Amygdala (tissue), 56 donors: Measurements from ENCODE around the gene RABGGTB.
"Not testable (repeated sequence)": the region's sequence is repeated elsewhere in the genome, so short reads cannot be mapped to it uniquely, and the experiment has no call there.

Experiments used
- DNase-seq, 56 donors: peaks; one replicate each; lab custom pipeline; 2025; lab: John Stamatoyannopoulos, UW

The RABGGTB gene

DNA sequence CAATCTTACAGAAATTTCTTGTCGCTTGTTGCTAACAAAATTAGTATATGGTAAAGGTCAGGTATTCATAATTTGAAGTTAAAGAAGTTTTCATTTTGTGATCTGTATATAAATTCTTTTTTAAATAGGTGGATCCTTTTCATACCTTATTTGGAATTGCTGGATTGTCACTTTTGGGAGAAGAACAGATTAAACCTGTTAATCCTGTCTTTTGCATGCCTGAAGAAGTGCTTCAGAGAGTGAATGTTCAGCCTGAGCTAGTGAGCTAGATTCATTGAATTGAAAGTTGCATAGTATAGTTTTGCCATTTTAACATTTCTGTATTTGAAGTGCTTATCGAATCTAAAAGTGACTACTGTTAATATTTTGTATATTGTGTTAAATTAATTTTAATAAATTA, 8.3 kb downstream of the RABGGTB start:
- DNase-seq: no peak

DNA sequence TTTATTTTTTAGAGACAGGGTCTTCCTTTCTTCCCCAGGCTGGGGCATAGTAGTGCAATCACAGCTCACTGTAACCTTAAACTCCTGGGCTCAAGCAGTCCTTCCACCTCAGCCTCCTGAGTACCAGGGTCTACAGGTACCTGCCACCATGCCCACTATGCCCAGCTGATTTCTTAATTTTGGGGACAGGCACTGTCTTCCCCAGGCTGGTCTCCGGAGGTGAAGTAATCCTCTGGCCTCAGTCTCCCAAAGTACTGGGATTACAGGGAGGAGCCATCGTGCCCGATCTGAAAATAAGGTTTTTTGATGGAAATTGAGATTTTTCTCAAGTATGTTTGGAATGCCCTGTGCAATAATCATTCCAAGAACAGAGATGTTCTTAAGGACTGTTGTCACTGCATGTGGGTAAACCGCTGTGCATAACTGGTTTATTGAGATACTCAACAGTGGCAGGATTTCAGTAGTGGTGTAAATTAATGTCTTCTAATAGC, 9.7 kb downstream of the RABGGTB start:
- no peak for DNase-seq

DNA sequence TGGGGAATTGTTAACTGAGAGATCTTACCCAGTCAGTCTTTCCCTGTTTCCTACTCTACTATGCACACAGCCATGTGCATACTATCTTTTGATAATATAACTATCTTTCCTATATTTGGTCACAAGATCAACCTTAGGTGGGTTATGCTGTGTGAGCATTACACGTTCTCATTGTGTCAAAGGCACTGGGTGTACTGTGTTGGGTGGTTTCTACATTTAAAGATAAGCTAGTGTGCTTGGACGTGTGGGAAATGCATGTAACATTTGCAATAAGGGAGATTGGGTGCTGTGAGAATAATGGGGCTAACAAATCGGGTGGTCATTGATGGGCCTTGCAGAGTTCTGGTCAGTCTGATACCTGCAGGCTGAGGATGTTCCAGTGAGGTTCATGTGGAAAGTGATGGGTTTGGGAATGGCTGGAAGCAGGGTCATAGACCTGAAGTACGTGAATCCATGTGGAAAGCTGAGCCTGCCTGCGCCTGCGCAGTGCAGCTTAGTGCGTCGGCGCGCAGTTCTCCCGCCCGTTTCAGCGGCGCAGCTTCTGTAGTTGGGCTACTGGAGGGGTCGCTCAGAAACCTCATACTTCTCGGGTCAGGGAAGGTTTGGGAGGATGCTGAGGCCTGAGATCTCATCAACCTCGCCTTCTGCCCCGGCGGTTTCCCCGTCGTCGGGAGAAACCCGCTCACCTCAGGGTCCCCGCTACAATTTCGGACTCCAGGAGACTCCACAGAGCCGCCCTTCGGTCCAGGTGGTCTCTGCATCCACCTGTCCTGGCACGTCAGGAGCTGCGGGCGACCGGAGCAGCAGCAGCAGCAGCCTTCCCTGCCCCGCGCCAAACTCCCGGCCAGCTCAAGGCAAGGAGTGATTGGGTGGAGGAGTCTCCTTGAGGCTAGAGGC, 10.6 kb downstream of the RABGGTB start, which contains the start of gene MSH4:
TSS of gene MSH4 (plus strand) at position 507 of the 897 bp plus-strand sequence. CDS start at position 611, 104 bp downstream.
- DNase-seq: peak in 2 of 56 donors; percentile 4 to 11

DNA sequence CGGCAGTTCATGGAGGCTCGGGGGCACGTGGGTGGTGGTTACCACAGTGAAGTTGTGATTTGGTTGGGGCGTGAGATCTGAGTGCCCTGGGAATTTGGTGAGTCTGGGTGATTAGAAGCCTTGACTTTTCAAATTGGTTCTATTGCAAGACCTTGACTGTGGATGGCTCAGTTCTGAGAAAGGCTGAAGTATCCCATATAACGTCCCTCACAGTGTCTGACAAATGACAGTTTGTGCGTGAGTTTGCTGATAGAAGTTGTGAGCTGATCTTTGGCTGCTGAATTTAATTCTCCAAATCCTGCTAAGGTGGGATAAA, 11.2 kb downstream of the RABGGTB start:
- no peak for DNase-seq

DNA sequence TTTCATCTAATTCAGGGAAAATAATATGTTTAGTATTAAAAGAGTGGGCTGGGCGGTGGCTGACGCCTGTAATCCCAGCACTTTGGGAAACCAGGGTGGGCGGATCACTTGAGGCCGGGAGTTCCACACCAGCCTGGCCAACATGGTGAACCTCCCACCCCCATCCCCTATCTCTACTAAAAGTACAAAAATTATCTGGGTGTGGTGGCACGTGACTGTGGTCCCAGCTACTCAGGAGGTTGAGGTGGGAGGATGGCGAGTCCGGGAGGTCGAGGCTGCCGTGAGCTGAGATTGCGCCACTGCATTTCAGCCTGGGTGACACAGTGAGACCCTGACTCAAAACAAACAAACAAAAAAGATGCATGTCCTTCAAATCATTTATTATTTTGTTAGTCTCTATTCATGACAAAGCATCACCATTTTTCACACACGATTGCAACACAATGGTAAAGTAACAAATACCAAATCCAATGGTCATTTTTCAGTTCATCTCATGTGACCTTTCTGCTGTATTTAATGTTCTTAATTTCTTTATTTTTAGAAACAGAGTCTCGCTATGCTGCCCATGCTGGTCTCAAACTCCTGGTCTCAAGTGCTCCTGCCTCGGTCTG, 11.7 kb downstream of the RABGGTB start:
- no peak for DNase-seq

DNA sequence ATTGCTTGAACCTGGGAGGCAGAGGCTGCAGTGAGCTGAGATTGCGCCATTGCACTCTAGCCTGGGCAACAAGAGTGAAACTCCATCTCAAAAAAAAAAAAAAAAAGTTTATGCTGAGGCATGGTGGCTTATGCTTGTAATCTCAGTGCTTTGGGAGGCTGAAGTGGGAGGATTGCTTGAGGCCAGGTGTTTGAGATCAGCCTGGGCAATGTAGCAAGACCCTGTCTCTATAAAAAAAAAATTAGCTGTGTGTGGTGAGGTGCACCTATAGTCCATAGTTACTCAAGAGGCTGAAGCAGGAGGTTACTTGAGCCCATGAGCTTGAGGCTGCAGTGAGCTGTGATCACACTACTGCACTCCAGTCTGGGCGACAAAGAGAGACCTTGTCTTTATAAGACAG, 15.4 kb downstream of the RABGGTB start:
- not testable (repeated sequence) for DNase-seq

DNA sequence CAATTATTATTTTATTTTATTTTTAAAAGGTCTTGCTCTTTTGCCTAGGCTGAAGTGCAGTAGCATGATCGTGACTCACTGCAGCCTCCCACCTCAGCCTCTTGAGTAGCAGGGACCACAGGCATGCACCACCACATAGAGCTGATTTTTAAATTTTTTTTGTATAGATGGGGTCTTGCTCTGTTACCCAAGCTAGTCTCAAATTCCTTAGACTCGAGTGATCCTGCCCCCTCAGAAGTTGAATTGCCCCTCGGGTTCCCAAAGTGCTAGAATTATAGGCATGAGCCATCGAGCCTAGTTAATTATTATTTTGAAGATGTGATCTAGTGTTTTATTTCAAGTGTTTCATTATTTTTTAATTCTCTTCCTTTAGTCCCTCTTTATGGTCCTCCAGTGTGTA, 22.9 kb downstream of the RABGGTB start:
- DNase-seq: no peak

DNA sequence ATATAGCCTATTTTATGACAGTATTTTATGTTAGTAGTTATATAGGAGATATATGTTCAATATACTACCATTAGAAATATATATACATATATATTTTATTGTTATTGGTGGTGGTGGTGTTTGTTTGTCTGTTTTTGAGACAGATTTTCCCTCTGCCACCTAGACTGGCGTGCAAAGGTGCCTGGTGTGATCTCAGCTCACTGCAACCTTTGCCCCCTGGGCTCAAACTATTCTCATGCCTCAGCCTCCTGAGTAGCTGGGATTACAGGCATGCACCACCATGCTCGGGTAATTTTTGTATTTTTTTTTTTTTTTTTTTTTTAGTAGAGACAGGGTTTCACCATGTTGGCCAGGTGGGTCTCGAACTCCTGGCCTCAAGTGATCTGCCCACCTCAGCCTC, 24.1 kb downstream of the RABGGTB start:
- DNase-seq: not testable (repeated sequence)

DNA sequence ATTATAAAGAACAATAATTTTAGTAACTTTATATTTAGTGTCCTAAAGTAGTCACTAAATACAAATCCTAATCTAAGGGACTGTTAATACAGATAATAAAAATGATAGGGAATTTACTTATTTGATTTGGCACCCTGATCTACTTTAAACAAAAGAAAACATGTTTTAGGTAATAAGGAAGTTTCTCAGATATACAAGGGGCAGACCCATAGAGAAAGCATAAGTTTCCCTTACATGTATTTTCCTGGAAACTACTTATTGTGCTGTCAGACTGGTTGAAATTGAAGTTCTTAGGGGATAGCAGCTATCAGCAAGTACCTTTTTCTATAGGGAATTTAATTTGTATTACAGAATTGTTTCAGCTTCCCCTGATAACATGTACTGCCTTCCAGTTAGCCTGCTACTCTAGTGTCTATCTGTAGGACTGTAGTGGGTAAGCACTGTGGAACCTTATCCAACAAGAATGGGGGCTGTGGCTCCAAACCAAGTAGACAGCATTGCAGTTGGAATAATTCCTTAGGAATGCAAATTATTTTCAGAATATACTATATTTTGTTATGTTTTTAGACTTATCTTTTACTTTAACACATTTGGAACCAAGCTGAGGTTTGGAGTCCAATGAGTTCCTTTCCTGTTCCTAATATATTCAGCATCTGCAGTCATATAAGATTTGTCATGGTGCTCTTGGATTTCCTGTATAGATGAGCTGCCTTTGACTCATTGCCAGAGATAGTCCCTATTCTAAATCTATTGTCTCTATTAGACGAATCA, 25.3 kb downstream of the RABGGTB start:
- DNase-seq: no peak

DNA sequence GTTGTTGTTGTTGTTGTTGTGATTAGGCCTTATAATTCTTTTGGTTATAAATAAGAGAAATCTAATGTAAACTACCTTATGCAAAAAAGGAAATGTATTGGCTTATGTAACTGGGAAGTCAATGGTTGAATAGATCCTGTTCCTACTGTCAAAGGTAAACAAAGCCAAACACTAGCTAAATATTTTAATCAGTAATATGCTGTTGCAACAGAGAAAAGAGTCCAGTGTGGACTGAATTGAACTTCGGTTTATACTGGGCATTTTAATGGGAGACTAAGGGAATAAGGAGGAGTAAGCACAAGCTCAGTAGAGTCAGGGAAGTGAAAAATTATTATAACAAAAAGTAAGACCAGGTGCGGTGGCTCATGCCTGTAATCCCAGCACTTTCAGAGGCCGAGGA, 26.0 kb downstream of the RABGGTB start:
- no peak for DNase-seq

DNA sequence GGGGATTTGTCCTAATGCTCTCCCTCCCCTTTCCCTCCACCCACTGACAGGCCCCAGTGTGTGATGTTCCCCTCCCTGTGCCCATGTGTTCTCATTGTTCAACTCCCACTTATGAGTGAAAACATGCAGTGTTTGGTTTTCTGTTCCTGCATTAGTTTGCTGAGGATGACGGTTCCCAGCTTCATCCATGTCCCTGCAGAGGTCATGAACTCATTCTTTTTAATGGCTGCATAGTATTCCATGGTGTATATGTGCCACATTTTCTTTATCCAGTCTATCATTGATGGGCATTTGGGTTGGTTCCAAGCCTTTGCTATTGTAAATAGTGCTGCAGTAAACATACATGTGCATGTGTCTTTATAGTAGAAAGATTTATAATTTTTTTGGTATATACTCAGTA, 37.5 kb downstream of the RABGGTB start:
- not testable (repeated sequence) for DNase-seq

DNA sequence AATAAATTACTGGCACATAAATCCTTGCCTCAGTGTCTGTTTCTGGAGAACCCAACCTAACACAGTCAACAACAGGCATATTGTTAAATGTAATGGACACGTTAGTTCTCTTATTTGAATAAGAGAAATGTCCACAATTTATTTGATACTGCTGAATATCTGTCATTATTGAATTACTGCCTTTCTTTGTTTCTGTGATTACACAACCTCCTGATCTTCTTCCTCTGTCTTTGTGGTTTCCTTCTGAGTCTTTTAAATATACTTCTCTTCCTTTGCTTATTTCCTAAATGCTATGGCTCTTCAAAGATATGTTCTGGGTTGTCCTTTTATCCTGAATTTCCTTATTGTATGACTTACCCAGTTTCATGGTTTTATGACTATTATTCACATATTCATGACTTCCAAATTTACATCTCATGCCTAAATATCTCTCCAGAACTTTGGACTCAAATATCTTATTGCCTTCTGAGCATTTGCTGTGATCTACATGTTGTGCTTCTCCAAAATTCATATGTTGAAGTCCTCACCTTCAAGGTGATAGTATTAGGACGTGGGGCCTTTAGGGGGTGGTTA, 50.6 kb downstream of the RABGGTB start:
- no peak for DNase-seq

DNA sequence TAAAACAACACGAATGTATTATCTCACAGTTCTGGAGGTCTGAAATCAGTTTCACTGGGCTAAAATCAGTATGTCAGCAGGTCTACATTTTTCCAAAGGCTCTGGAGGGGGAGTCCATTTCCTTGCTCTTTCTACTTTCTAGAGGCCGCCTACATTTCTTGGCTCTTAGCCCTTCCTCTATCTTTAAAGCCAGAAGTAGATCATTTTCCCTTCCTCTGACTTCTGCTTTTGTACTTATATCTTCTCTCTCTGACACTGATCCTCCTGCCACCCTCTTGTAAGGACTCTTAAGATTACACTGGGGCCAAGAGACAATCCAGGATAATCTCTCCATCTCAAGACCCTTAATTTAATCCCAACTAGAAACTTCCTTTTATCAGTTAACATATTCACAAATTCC, 52.0 kb downstream of the RABGGTB start:
- no peak for DNase-seq

DNA sequence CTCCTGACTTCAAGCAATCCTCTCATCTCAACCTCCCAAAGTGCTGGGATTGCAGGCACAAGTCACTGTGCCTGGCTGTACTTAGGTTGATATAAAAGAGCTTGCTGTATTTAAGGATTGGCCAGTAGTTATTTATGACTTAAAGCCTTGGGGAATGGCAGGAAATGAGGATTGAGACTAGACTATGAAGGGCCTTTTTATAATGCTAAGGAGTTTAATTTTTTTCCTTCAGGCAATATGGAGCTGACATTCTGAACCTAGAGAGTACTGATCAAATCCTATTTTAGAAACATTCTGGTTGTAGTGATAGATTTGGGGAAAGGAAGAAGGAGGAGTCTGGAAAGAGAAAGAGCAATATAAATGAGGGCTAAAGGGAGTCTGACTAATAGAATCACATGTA, 55.4 kb downstream of the RABGGTB start:
- DNase-seq: no peak
